Measurements from ENCODE around the gene KMT2C. TPM values are rescaled to one million over a fixed set of nuclear protein-coding genes. Genes with fewer than 3 reads are reported as not detected.
"Not testable (repeated sequence)": the region's sequence is repeated elsewhere in the genome, so short reads cannot be mapped to it uniquely, and the experiment has no call there.

Gene KMT2C
- total RNA-seq (2012; rRNA removed) = 21.8 and 25.6 TPM in 2 replicates

DNA sequence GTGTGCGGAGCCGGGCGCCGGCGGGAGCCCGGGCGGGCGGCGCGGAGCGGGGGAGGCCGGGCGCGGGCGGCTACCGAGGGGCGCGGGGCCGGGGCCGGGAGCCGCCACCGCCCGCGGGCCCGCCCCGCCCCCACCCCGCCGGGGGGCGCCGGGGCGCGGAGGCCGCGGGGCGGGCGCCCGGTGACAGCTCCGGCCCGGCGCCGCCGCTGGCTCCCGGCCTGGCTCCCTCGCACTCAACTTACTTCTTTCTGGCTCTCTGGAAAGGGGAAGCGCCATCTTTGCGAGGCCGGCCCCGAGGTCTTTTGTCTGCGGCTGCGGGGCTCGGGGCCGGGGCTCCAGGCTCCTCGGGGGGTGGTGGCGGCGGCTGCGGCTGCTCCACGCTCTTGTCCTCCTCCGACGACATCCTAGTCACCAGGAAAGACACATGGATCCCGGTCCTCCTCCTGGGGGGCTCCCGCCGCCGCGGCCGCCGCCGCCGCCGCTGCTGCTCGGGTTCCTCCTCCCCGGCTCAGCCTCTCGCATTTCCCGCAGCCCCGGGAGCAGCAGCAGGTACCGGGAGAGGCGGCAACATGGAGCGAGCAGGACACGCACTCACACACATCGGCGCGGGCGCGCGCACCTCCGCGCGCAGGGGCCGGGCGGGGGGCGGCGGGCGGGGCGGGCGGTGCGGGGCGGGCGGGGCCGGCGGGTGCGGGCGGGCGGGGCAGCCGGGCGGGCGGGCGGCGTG is at the start of gene KMT2C:
Gene KMT2C (minus strand): TSS at position 620 of the 727 bp plus-strand sequence. CDS start 217 bp downstream, at position 403.
- Histone ChIP-seq H3K9me3 (replicated peaks; ENCODE audit: low read length) (no peaks in the 10 kb centered on the region), H3K27me3 (ENCODE audit: control insufficient read depth, insufficient read depth, low read length) (no peaks in the 10 kb centered on the region), H3K4me2 (ENCODE audit: low read length) (peak within 1 kb of the TSS; percentile 98), H3K4me1 (ENCODE audit: control insufficient read depth, insufficient read depth, low read length) (peaks cover 9% of the 10 kb centered on the region), H3K9ac (ENCODE audit: low read depth, low read length) (peak within 1 kb of the TSS; percentile 86), H3K4me3 (ENCODE audit: low read length) (peak within 1 kb of the TSS; percentile 87), H3K36me3 (ENCODE audit: insufficient read depth, low read length) (no peaks in the 10 kb centered on the region)

GRCh38 chr7:152481082-152481481 is 45.3 kb upstream of the KMT2C start:
- no peaks in the 10 kb centered on the region for H3K36me3 ChIP-seq (ENCODE audit: insufficient read depth, low read length)
- no peak overlapping the region for H3K4me3 ChIP-seq (ENCODE audit: low read length)
- no peaks in the 10 kb centered on the region for H3K9me3 ChIP-seq (replicated peaks; ENCODE audit: low read length)
- H3K9ac ChIP-seq (ENCODE audit: low read depth, low read length) = no peak overlapping the region
- H3K4me1 ChIP-seq (ENCODE audit: control insufficient read depth, insufficient read depth, low read length) = no peaks in the 10 kb centered on the region
- no peak overlapping the region for H3K4me2 ChIP-seq (ENCODE audit: low read length)
- H3K27me3 ChIP-seq (ENCODE audit: control insufficient read depth, insufficient read depth, low read length) = no peaks in the 10 kb centered on the region

DNA sequence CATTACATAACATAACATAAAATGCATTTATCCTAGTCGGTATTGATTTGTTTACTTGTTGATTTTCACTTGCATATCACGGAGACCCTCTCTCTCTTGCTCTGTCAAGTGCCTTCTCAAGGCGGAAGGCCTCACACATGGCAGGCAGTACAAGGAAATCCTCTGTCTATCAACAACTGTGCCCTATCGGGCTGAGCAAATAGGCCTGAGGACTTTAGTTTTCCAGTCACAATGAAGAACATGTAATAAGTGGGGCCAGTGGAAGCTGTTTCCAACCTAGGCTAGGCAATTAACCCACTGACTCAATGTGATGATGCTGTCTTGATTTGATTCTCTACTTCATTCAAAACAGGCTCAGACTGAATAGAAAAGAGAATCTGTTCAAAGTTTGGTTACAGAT is 44.9 kb upstream of the KMT2C start:
- H3K9ac ChIP-seq (ENCODE audit: low read depth, low read length) = no peak overlapping the region
- H3K4me1 ChIP-seq (ENCODE audit: control insufficient read depth, insufficient read depth, low read length) = no peaks in the 10 kb centered on the region
- H3K4me3 ChIP-seq (ENCODE audit: low read length) = no peak overlapping the region
- H3K27me3 ChIP-seq (ENCODE audit: control insufficient read depth, insufficient read depth, low read length) = no peaks in the 10 kb centered on the region
- no peaks in the 10 kb centered on the region for H3K9me3 ChIP-seq (replicated peaks; ENCODE audit: low read length)
- no peak overlapping the region for H3K4me2 ChIP-seq (ENCODE audit: low read length)
- H3K36me3 ChIP-seq (ENCODE audit: insufficient read depth, low read length) = no peaks in the 10 kb centered on the region

- Histone ChIP-seq H3K4me1 (ENCODE audit: control insufficient read depth, insufficient read depth, low read length) (no peaks in the 10 kb centered on the region), H3K4me2 (ENCODE audit: low read length) (no peak overlapping the region), H3K9ac (ENCODE audit: low read depth, low read length) (no peak overlapping the region), H3K36me3 (ENCODE audit: insufficient read depth, low read length) (no peaks in the 10 kb centered on the region), H3K4me3 (ENCODE audit: low read length) (no peak overlapping the region), H3K9me3 (replicated peaks; ENCODE audit: low read length) (no peaks in the 10 kb centered on the region), H3K27me3 (ENCODE audit: control insufficient read depth, insufficient read depth, low read length) (no peaks in the 10 kb centered on the region)
Observed at GRCh38 chr7:152479595-152479994, 43.8 kb upstream of the KMT2C start.

DNA sequence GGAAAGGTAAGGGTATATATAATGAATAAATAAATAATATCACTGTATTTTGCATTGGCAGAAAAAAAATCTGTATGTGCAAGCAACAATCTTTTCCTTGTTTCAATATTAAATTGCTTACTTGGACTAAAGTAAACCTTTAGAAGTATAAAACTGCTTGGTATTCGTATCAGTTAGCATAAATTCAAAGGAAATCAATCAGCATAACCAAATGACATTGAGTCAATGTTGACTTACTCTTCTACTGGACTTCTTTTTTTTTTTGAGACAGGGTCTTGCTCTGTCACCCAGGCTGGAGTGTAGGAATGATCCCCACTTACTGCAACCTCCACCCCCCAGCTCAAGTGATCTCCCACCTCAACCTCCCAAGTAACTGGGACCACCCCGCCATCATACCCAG is 42.3 kb upstream of the KMT2C start:
- H3K36me3 ChIP-seq (ENCODE audit: insufficient read depth, low read length) = no peaks in the 10 kb centered on the region
- no peaks in the 10 kb centered on the region for H3K27me3 ChIP-seq (ENCODE audit: control insufficient read depth, insufficient read depth, low read length)
- H3K4me1 ChIP-seq (ENCODE audit: control insufficient read depth, insufficient read depth, low read length) = no peaks in the 10 kb centered on the region
- H3K9ac ChIP-seq (ENCODE audit: low read depth, low read length) = no peak overlapping the region
- H3K4me2 ChIP-seq (ENCODE audit: low read length) = no peak overlapping the region
- no peaks in the 10 kb centered on the region for H3K9me3 ChIP-seq (replicated peaks; ENCODE audit: low read length)
- H3K4me3 ChIP-seq (ENCODE audit: low read length) = no peak overlapping the region

- no peak overlapping the region for H3K4me2 ChIP-seq (ENCODE audit: low read length)
- H3K27me3 ChIP-seq (ENCODE audit: control insufficient read depth, insufficient read depth, low read length) = no peaks in the 10 kb centered on the region
- no peaks in the 10 kb centered on the region for H3K4me1 ChIP-seq (ENCODE audit: control insufficient read depth, insufficient read depth, low read length)
- no peak overlapping the region for H3K9ac ChIP-seq (ENCODE audit: low read depth, low read length)
- H3K4me3 ChIP-seq (ENCODE audit: low read length) = no peak overlapping the region
- no peaks in the 10 kb centered on the region for H3K36me3 ChIP-seq (ENCODE audit: insufficient read depth, low read length)
- H3K9me3 ChIP-seq (replicated peaks; ENCODE audit: low read length) = no peaks in the 10 kb centered on the region
Observed at GRCh38 chr7:152477079-152477478, 41.3 kb upstream of the KMT2C start.

GRCh38 chr7:152476551-152476950 is 40.7 kb upstream of the KMT2C start:
- no peaks in the 10 kb centered on the region for H3K9me3 ChIP-seq (replicated peaks; ENCODE audit: low read length)
- no peak overlapping the region for H3K9ac ChIP-seq (ENCODE audit: low read depth, low read length)
- no peaks in the 10 kb centered on the region for H3K36me3 ChIP-seq (ENCODE audit: insufficient read depth, low read length)
- no peak overlapping the region for H3K4me2 ChIP-seq (ENCODE audit: low read length)
- no peak overlapping the region for H3K4me3 ChIP-seq (ENCODE audit: low read length)
- no peaks in the 10 kb centered on the region for H3K27me3 ChIP-seq (ENCODE audit: control insufficient read depth, insufficient read depth, low read length)
- no peaks in the 10 kb centered on the region for H3K4me1 ChIP-seq (ENCODE audit: control insufficient read depth, insufficient read depth, low read length)

DNA sequence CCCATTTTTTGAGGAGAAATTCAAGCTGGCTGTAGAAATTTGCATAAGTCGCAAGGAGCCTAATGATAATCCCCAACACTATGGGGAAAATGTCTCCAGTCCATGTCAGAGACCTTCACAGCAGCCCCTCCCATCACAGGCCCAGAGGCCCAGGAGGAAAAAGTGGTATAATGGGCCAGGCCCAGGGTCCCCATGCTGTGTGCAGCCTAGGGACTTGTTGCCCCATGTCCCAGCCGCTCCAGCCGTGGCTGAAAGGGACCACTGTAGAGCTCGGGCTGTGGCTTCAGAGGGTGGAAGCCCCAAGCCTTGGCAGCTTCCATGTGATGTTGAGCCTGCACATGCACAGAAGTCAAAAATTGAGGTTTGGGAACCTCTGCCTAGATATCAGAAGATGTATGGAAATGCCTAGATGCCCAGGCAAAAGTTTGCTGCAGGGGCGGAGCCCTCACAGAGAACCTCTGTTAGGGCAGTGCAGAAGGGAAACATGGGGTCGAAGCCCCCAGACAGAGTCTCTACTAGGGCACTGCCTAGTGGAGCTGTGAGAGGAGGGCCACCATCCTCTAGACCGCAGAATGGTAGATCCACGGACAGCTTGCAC is 35.3 kb upstream of the KMT2C start:
- H3K4me3 ChIP-seq (ENCODE audit: low read length); H3K27me3 ChIP-seq (ENCODE audit: control insufficient read depth, insufficient read depth, low read length); H3K9me3 ChIP-seq (replicated peaks; ENCODE audit: low read length); H3K4me1 ChIP-seq (ENCODE audit: control insufficient read depth, insufficient read depth, low read length); H3K36me3 ChIP-seq (ENCODE audit: insufficient read depth, low read length); H3K4me2 ChIP-seq (ENCODE audit: low read length); H3K9ac ChIP-seq (ENCODE audit: low read depth, low read length): not testable (repeated sequence)

GRCh38 chr7:152470251-152471022 is 34.6 kb upstream of the KMT2C start:
- H3K4me1 ChIP-seq (ENCODE audit: control insufficient read depth, insufficient read depth, low read length); H3K4me2 ChIP-seq (ENCODE audit: low read length); H3K27me3 ChIP-seq (ENCODE audit: control insufficient read depth, insufficient read depth, low read length); H3K9me3 ChIP-seq (replicated peaks; ENCODE audit: low read length); H3K36me3 ChIP-seq (ENCODE audit: insufficient read depth, low read length); H3K9ac ChIP-seq (ENCODE audit: low read depth, low read length); H3K4me3 ChIP-seq (ENCODE audit: low read length): not testable (repeated sequence)

DNA sequence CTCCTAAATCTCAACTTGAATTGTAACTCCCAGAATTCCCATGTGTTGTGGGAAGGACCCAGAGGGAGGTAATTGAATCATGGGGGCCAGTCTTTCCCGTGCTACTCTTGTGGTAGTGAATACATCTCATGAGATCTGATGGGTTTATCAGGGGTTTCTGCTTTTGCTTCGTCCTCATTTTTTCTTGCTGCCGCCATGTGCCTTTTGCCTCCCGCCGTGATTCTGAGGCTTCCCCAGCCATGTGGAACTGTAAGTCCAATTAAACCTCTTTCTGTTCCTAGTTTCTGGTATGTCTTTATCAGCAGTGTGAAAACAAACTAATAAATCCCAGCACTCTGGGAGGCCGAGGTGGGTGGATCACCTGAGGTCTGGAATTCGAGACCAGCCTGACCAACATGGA is 33.8 kb upstream of the KMT2C start:
- not testable (repeated sequence) for H3K9me3 ChIP-seq (replicated peaks; ENCODE audit: low read length); H3K36me3 ChIP-seq (ENCODE audit: insufficient read depth, low read length); H3K27me3 ChIP-seq (ENCODE audit: control insufficient read depth, insufficient read depth, low read length); H3K4me3 ChIP-seq (ENCODE audit: low read length); H3K9ac ChIP-seq (ENCODE audit: low read depth, low read length); H3K4me2 ChIP-seq (ENCODE audit: low read length); H3K4me1 ChIP-seq (ENCODE audit: control insufficient read depth, insufficient read depth, low read length)

GRCh38 chr7:152467225-152467624 is 31.4 kb upstream of the KMT2C start:
- peaks cover 3% of the 10 kb centered on the region for H3K4me1 ChIP-seq (ENCODE audit: control insufficient read depth, insufficient read depth, low read length)
- no peaks in the 10 kb centered on the region for H3K36me3 ChIP-seq (ENCODE audit: insufficient read depth, low read length)
- no peak overlapping the region for H3K9ac ChIP-seq (ENCODE audit: low read depth, low read length)
- H3K9me3 ChIP-seq (replicated peaks; ENCODE audit: low read length) = no peaks in the 10 kb centered on the region
- H3K4me3 ChIP-seq (ENCODE audit: low read length) = no peak overlapping the region
- no peaks in the 10 kb centered on the region for H3K27me3 ChIP-seq (ENCODE audit: control insufficient read depth, insufficient read depth, low read length)
- no peak overlapping the region for H3K4me2 ChIP-seq (ENCODE audit: low read length)

- Histone ChIP-seq H3K9ac (ENCODE audit: low read depth, low read length) (peak overlapping the region; percentile 93), H3K4me2 (ENCODE audit: low read length) (peak overlapping the region; percentile 82), H3K4me3 (ENCODE audit: low read length) (peak overlapping the region; percentile 84), H3K27me3 (ENCODE audit: control insufficient read depth, insufficient read depth, low read length) (no peaks in the 10 kb centered on the region), H3K9me3 (replicated peaks; ENCODE audit: low read length) (no peaks in the 10 kb centered on the region), H3K36me3 (ENCODE audit: insufficient read depth, low read length) (no peaks in the 10 kb centered on the region), H3K4me1 (ENCODE audit: control insufficient read depth, insufficient read depth, low read length) (peaks cover 3% of the 10 kb centered on the region)
Observed at GRCh38 chr7:152465119-152465387, 29.2 kb upstream of the KMT2C start.

Data from skeletal muscle satellite cell (primary cell).